ENCODE data around the gene FUNDC2. TPM values are rescaled to one million over a fixed set of nuclear protein-coding genes. Genes with fewer than 3 reads are reported as not detected.

FUNDC2 gene
- polyA plus RNA-seq, 1 donor (not counting 4 experiments of a cell fraction or from before 2014, with no cell fraction given): 98.1 TPM

DNA sequence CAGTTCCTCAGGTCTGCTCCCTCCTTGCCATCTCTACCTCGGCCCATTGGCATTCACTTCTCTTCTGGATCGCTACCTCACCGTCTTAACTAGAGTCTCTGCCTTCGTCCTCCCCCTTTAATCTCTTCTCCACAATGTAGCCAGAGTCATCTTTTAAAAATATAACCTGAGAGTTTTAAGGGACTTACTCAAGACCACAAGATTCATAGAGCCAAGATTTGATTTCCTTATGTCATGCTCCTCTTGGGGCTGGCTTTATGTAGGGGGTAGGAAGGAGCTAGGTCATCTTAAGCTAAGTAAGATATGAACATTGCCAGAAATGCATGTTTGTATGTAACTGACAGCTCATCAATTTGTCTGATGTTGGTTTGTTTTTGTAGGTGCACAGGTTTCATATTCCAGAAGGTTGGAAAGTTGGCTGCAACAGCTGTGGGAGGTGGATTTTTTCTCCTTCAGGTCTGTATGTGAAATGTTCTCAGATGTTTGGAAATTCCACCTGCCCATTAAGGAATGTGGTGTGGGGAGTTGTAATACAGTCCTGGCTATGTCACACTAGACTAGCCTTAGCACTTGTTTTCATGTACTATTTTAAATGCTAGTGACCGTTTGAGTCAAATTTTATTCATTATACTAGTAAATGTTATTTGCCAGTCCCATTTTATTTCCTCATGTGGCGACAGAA lies 19.6 kb downstream of the FUNDC2 start:
- no peak overlapping the region for H2AFZ ChIP-seq (ENCODE audit: control insufficient read depth, low read length)
- no peaks in the 10 kb centered on the region for H4K20me1 ChIP-seq (ENCODE audit: control insufficient read depth, extremely low read depth, insufficient read depth, low read length)
- no peak overlapping the region for H3K4me3 ChIP-seq (ENCODE audit: control insufficient read depth in 2 of 3, extremely low read depth in 1 of 3, insufficient read depth in 2 of 3, low read depth in 1 of 3, low read length in 3 of 3)
- H3K4me1 ChIP-seq (ENCODE audit: control insufficient read depth, extremely low read depth, insufficient read depth, low read length): no peaks in the 10 kb centered on the region
- H3K9ac ChIP-seq (ENCODE audit: control insufficient read depth, extremely low read depth, insufficient read depth, low read length): no peak overlapping the region
- no peak for FAIRE-seq
- no peak for DNase-seq (ENCODE audit: low read depth, low spot score)
- no peaks in the 10 kb centered on the region for H3K27me3 ChIP-seq (ENCODE audit: control insufficient read depth, extremely low read depth, insufficient read depth, low read length)
- no peaks in the 10 kb centered on the region for H3K36me3 ChIP-seq (ENCODE audit: control insufficient read depth in 2 of 2, extremely low read depth in 1 of 2, insufficient read depth in 2 of 2, low read length in 2 of 2)
- H3K4me2 ChIP-seq (ENCODE audit: control insufficient read depth, extremely low read depth, insufficient read depth, low read depth, low read length): no peak overlapping the region
- no peak for TF ChIP-seq EZH2 (IDR thresholded peaks at IDR 0.05; ENCODE audit: low read length)
- TF ChIP-seq, protein P1, sequence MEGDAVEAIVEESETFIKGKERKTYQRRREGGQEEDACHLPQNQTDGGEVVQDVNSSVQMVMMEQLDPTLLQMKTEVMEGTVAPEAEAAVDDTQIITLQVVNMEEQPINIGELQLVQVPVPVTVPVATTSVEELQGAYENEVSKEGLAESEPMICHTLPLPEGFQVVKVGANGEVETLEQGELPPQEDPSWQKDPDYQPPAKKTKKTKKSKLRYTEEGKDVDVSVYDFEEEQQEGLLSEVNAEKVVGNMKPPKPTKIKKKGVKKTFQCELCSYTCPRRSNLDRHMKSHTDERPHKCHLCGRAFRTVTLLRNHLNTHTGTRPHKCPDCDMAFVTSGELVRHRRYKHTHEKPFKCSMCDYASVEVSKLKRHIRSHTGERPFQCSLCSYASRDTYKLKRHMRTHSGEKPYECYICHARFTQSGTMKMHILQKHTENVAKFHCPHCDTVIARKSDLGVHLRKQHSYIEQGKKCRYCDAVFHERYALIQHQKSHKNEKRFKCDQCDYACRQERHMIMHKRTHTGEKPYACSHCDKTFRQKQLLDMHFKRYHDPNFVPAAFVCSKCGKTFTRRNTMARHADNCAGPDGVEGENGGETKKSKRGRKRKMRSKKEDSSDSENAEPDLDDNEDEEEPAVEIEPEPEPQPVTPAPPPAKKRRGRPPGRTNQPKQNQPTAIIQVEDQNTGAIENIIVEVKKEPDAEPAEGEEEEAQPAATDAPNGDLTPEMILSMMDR (optimal IDR thresholded peaks at IDR 0.05 in 1 of 3, IDR thresholded peaks at IDR 0.05 in 1 of 3, conservative IDR thresholded peaks at IDR 0.05 in 1 of 3; ENCODE audit: extremely low read depth in 1 of 3, insufficient read depth in 2 of 3, low read length in 3 of 3): no peak
- no peaks in the 10 kb centered on the region for H3K79me2 ChIP-seq (ENCODE audit: control insufficient read depth, insufficient read depth, low read length)
- H3K9me1 ChIP-seq (ENCODE audit: control insufficient read depth, extremely low read depth, insufficient read depth, low read length): no peaks in the 10 kb centered on the region
- H3K9me3 ChIP-seq (ENCODE audit: control insufficient read depth, low read depth, low read length): no peaks in the 10 kb centered on the region
- dilution Hi-C loops (cut with MboI; ENCODE audit: extremely low pct_ligation_motif_present, low sequenced_read_pairs): no loop called here
- H3K27ac ChIP-seq (ENCODE audit: control insufficient read depth, insufficient read depth, low read length): no peak overlapping the region

DNA sequence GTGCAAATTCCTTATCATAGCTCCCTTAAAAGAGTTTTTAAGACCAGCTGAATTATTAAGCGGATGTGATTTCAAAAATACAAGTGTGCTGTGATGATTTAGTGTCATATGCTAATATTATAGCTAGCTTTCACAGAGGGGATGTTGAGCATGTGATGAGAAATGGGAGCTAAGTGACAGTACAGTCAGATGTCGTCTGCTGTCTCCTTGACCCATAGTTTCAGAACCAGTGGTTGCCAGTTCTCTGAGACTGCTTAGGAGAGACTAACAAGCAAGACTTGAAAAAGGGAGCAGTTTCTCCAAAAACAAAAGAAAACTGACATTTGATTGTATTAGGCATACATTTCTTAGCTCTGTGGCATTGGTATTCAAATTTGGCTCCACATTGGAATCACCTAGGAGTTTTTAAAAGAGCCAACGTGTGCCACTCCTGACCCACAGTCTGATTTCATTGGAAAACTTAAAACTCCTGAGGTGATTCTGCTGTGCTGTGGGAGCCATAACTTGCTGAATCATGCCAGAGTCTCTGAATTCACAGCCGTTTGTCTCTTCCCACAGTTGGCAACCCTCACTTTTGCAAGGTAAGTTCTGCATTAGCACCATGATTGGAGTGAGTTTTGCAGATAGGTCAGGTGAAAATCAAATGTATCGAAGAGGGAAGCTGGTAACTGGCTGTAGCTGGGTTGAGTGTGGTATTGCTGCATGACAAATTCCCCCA lies 20.3 kb downstream of the FUNDC2 start:
- FAIRE-seq (no peak), DNase-seq (ENCODE audit: low read depth, low spot score) (no peak)
- Histone ChIP-seq H3K9ac (ENCODE audit: control insufficient read depth, extremely low read depth, insufficient read depth, low read length) (no peak overlapping the region), H2AFZ (ENCODE audit: control insufficient read depth, low read length) (no peak overlapping the region), H3K9me1 (ENCODE audit: control insufficient read depth, extremely low read depth, insufficient read depth, low read length) (no peaks in the 10 kb centered on the region), H3K79me2 (ENCODE audit: control insufficient read depth, insufficient read depth, low read length) (no peaks in the 10 kb centered on the region), H3K4me2 (ENCODE audit: control insufficient read depth, extremely low read depth, insufficient read depth, low read depth, low read length) (no peak overlapping the region), H3K27me3 (ENCODE audit: control insufficient read depth, extremely low read depth, insufficient read depth, low read length) (no peaks in the 10 kb centered on the region), H4K20me1 (ENCODE audit: control insufficient read depth, extremely low read depth, insufficient read depth, low read length) (no peaks in the 10 kb centered on the region), H3K4me3 (ENCODE audit: control insufficient read depth in 2 of 3, extremely low read depth in 1 of 3, insufficient read depth in 2 of 3, low read depth in 1 of 3, low read length in 3 of 3) (no peak overlapping the region), H3K36me3 (ENCODE audit: control insufficient read depth in 2 of 2, extremely low read depth in 1 of 2, insufficient read depth in 2 of 2, low read length in 2 of 2) (no peaks in the 10 kb centered on the region), H3K4me1 (ENCODE audit: control insufficient read depth, extremely low read depth, insufficient read depth, low read length) (no peaks in the 10 kb centered on the region), H3K9me3 (ENCODE audit: control insufficient read depth, low read depth, low read length) (no peaks in the 10 kb centered on the region), H3K27ac (ENCODE audit: control insufficient read depth, insufficient read depth, low read length) (no peak overlapping the region)
- TF ChIP-seq, protein P1 (optimal IDR thresholded peaks at IDR 0.05 in 1 of 3, IDR thresholded peaks at IDR 0.05 in 1 of 3, conservative IDR thresholded peaks at IDR 0.05 in 1 of 3; ENCODE audit: extremely low read depth in 1 of 3, insufficient read depth in 2 of 3, low read length in 3 of 3): no peak
- no peak for TF ChIP-seq EZH2 (IDR thresholded peaks at IDR 0.05; ENCODE audit: low read length)
- dilution Hi-C loops (cut with MboI; ENCODE audit: extremely low pct_ligation_motif_present, low sequenced_read_pairs): no loop called here

Data from keratinocyte (primary cell).